T-cell (primary cell): ENCODE measurements around the gene CEP55. TPM values are rescaled to one million over a fixed set of nuclear protein-coding genes. Genes with fewer than 3 reads are reported as not detected.

Source experiments
- ATAC-seq, 4 experiments: fragments of 200-7000 bp in 3 of 4; fragments of 150-1000 bp in 1 of 4; cut with Tn5 transposase; replicated peaks in 1 of 4; 1 replicate in 3 of 4; 2 replicates in 1 of 4; pipeline ENCODE4 v1.10.0; 2021; ENCODE audit warnings: moderate library complexity in 3 of 4, mild to moderate bottlenecking in 2 of 4, moderate number of reproducible peaks in 1 of 4
- CTCF ChIA-PET, 2 donors: fragments of 300-600 bp; sonication (Branson Sonifier 250); formaldehyde crosslinking; loops; one replicate each; lab custom pipeline; 2022; ENCODE audit warnings: antibody characterized with exemption in 2 of 2; lab: Charles Lee
- POLR2A ChIA-PET, 2 donors: fragments of 300-600 bp; sonication (Branson Sonifier 250); formaldehyde crosslinking; loops; one replicate each; lab custom pipeline; 2022; ENCODE audit warnings: antibody characterized with exemption in 2 of 2; lab: Charles Lee
- DNase-seq, 35 experiments: peaks; one replicate each; pipeline versions ENCODE4 v3.0.0 to v3.0.0-alpha.2; 2013 to 2023
- H3K27ac ChIP-seq: one replicate; pipeline ENCODE4 v1.5.1; 2013; ENCODE audit warnings: low read length
- H3K27me3 ChIP-seq, 2 experiments: replicated peaks in 1 of 2; 1 replicate in 1 of 2; 2 replicates in 1 of 2; pipeline versions ENCODE4 v1.6.1 to v1.7.0; 2013; ENCODE audit warnings: low read length in 1 of 2, mixed read lengths in 1 of 2; ENCODE audit not compliant: control insufficient read depth in 2 of 2, insufficient read depth in 2 of 2; ENCODE audit errors: extremely low read depth in 1 of 2
- H3K36me3 ChIP-seq, 2 donors: 1 replicate in 1 of 2; 2 replicates in 1 of 2; pipeline versions ENCODE4 v1.6.1 to v1.7.0; 2013; ENCODE audit warnings: low read length in 1 of 2; ENCODE audit not compliant: control insufficient read depth in 2 of 2, insufficient read depth in 1 of 2; ENCODE audit errors: extremely low read depth in 1 of 2
- H3K4me1 ChIP-seq, 2 experiments: 1 replicate in 1 of 2; 2 replicates in 1 of 2; pipeline versions ENCODE4 v1.6.1 to v1.7.0; 2013; ENCODE audit warnings: low read length in 2 of 2, mixed read lengths in 1 of 2; ENCODE audit not compliant: insufficient read depth in 2 of 2, control insufficient read depth in 1 of 2; ENCODE audit errors: extremely low read depth in 1 of 2
- H3K4me3 ChIP-seq, 2 donors: 1 replicate in 1 of 2; 2 replicates in 1 of 2; pipeline versions ENCODE4 v1.5.1 to v1.7.0; 2013; ENCODE audit warnings: mild to moderate bottlenecking in 2 of 2, low read length in 1 of 2, moderate library complexity in 1 of 2; ENCODE audit not compliant: control insufficient read depth in 1 of 2; ENCODE audit errors: extremely low read depth in 1 of 2
- H3K9me3 ChIP-seq: 2 replicates; pipeline ENCODE4 v1.7.0; 2013
- H3K27ac Mint-ChIP-seq, 2 donors: one replicate each; pipeline ENCODE4 v1.8.0; 2020 to 2021; ENCODE audit warnings: mild to moderate bottlenecking in 2 of 2, mixed read lengths in 2 of 2
- H3K27me3 Mint-ChIP-seq, 2 donors: one replicate each; pipeline ENCODE4 v1.8.0; 2021 to 2022; ENCODE audit warnings: mixed read lengths in 2 of 2
- H3K36me3 Mint-ChIP-seq: one replicate; pipeline ENCODE4 v1.8.0; 2021; ENCODE audit warnings: mixed read lengths
- H3K4me1 Mint-ChIP-seq, 3 donors: one replicate each; pipeline ENCODE4 v1.8.0; 2020 to 2022; ENCODE audit warnings: mixed read lengths in 3 of 3, mild to moderate bottlenecking in 1 of 3
- H3K4me3 Mint-ChIP-seq, 3 donors: one replicate each; pipeline ENCODE4 v1.8.0; 2020 to 2022; ENCODE audit warnings: mild to moderate bottlenecking in 3 of 3, mixed read lengths in 3 of 3, moderate library complexity in 3 of 3
- H3K9me3 Mint-ChIP-seq, 3 donors: one replicate each; pipeline ENCODE4 v1.8.0; 2020 to 2022; ENCODE audit warnings: mixed read lengths in 3 of 3
- WGBS: methylation state at CpG from one replicate; pipeline ENCODE4 v1.1.5; 2013; ENCODE audit warnings: missing lambda C conversion rate; ENCODE audit not compliant: insufficient coverage; 5-methylcytosine and 5-hydroxymethylcytosine counted together
- total RNA-seq, 35 experiments: library from RNA in 6 of 35; stranded (reverse) in 6 of 35; fragments of 120-200 nt in 1 of 35; gene quantifications; one replicate each; pipeline versions ENCODE4 v1.2.1 to v1.2.4 and lab custom pipeline; 2013 to 2026

Gene CEP55
- under 1 TPM; 0.35 to 0.95 (median 0.49) TPM for total RNA-seq
- 0.85 TPM for total RNA-seq (2013)
- total RNA-seq (lab: John Stamatoyannopoulos, UW), result 0.12 to 39.1 (median 0.73) reads per million in 29 experiments

DNA sequence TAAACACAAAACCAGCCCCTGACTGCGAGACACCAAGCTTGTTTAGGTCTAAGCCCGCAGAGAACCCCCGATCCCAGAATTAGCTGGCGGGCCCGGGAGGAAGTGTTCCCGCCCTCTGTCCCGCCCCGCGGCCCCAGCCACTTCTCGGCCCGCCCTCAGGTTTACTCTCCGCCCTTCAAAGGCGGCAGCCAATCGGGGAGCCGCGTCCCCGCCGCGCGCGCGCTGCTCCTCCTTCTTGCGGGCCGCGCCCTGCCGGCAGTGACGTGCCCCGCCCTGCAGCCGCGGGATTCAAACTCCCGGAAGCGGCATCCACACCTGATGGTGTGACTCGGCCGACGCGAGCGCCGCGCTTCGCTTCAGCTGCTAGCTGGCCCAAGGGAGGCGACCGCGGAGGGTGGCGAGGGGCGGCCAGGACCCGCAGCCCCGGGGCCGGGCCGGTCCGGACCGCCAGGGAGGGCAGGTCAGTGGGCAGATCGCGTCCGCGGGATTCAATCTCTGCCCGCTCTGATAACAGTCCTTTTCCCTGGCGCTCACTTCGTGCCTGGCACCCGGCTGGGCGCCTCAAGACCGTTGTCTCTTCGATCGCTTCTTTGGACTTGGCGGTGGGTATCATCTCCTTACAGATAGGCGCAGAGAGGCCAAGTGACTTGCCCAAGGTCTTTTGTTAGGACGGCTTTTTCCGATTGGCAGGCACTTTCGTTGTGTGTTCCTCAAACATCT is at the start of gene CEP55:
Gene CEP55, plus strand, starts transcription at position 291 of the 720 bp plus-strand sequence. CDS start 3,440 bp downstream, outside the sequence.
- ChIA-PET CTCF (interaction anchor here (0.6 to 2.8 kb wide), 4 partner anchors 14 to 121 kb away, joined by 3 to 12 read pairs (median 6); partner anchors contain the start of gene MYOF (in 1 of the 2)), POLR2A (interaction anchor here (0.6 to 0.7 kb wide), 7 partner anchors 21 to 1589 kb away, joined by 3 to 10 read pairs (median 6); partner anchors contain the start of gene EXOC6 (in 1 of the 2))
- WGBS, result 1% methylated on average over 67 of the region's 68 CpGs

DNA sequence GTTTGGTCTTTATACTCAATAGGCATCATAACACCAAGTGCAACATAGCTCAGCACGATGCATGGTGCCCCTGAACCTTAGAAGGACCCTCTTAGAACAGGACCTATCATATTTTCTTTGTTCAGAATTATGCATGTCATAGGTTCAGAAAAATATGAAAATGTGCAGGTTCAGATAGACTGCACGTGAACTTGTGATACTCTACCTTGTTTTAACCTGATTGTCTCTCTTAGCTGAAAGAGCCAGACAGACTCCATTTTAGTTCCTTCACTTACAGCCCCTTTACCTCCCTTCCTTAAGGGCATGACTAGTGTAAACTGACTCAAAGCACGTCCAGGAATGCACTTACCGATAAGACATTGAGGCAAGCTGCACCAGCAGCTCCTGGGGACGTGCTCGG is 49.4 kb upstream of the CEP55 start:
- CTCF ChIA-PET, result no interaction called here
- 75% methylated on average over 4 of the region's 6 CpGs for WGBS
- POLR2A ChIA-PET, result no interaction called here

More for the DNA sequence above, at the start of gene CEP55:
- peaks cover 8% of the 10 kb centered on the region in 2 donors for H3K27me3 Mint-ChIP-seq
- H3K4me1 Mint-ChIP-seq, result peaks cover 14 to 23% (median 20%) of the 10 kb centered on the region in 3 donors
- Histone ChIP-seq H3K4me3 (peak within 1 kb of the TSS; percentile 65 to 89), H3K4me1 (peaks cover 4 to 20% of the 10 kb centered on the region in 2 experiments), H3K27ac (no peak within 1 kb of the TSS), H3K27me3 (no peaks in the 10 kb centered on the region), H3K9me3 (no peaks in the 10 kb centered on the region), H3K36me3 (no peaks in the 10 kb centered on the region)
- peak within 1 kb of the TSS; percentile 52 to 71 for H3K27ac Mint-ChIP-seq
- DNase-seq (peak; percentile 84 to 96 (median 93)), ATAC-seq (peak; percentile 99 to 100 (median 100))
- H3K4me3 Mint-ChIP-seq, result peak within 1 kb of the TSS; percentile 88 to 92 (median 88)
- no peaks in the 10 kb centered on the region for H3K9me3 Mint-ChIP-seq
- no peaks in the 10 kb centered on the region for H3K36me3 Mint-ChIP-seq

DNA sequence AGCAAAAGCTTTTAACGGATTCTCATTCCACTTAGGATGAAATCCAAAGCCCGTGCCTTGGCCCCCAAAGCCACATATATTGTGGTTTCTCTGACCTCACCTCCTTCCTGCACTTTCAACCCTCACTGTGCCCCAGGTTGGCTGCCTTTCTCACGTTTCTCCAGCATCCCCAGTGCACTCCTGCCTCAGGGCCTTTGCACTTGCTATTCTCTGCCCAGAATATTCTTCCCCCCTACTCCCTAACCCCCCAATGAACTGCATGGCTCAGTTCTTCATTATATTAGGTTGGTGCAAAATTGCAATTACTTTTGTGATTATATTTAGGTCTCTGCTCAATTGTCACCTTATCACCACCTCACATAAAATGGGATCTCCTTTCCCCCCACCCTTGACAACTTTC is 48.4 kb upstream of the CEP55 start:
- POLR2A ChIA-PET, result no interaction called here
- CTCF ChIA-PET, result no interaction called here
- H3K27ac Mint-ChIP-seq, result no peak overlapping the region

More for the DNA sequence above, 49.4 kb upstream of the CEP55 start:
- no peak for ATAC-seq
- H3K4me1 ChIP-seq, result no peaks in the 10 kb centered on the region
- no peaks in the 10 kb centered on the region for H3K36me3 ChIP-seq
- Mint-ChIP-seq H3K4me1 (peaks cover 4 to 8% (median 7%) of the 10 kb centered on the region in 3 donors), H3K27me3 (peaks cover 0 to 2% of the 10 kb centered on the region in 2 donors), H3K4me3 (no peak overlapping the region), H3K36me3 (no peaks in the 10 kb centered on the region), H3K27ac (no peak overlapping the region), H3K9me3 (no peaks in the 10 kb centered on the region)
- H3K4me3 ChIP-seq, result no peak overlapping the region
- no peaks in the 10 kb centered on the region for H3K9me3 ChIP-seq
- no peak for DNase-seq
- H3K27ac ChIP-seq, result no peak overlapping the region
- H3K27me3 ChIP-seq, result no peaks in the 10 kb centered on the region

DNA sequence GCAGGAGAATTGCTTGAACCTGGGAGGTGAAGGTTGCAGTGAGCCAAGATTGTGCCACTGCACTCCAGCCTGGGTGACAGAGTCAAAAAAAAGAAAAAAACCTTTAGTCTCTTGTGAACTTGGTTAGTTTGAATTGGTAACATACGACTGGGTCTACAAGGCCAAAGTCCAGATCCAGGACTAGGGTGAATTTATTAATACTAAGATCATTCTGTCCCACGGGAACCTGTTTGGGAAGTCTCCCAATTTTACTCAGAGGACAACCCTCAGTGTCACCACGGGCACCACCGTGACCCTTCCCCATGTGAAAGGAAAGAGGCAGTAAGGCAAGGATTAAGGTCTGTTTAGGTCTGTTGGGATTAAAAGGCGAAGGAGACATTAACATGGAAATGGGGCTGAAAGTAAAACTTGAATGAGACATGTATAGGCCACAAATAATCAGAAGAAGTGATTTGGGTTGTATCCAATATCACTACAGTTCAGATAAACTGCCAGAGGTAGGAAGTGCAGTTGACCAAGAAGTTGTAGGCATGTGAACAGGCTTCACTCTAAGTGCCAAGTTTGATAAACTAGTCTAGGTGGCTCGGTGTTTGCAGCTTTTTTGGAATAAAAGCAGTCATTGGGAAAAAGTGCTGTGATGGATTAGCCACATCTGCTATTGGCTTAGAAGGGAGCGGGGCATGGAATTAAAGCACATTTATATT is 45.0 kb upstream of the CEP55 start:
- H3K4me3 Mint-ChIP-seq, result no peak overlapping the region
- Histone ChIP-seq H3K4me1 (peaks cover 0 to 2% of the 10 kb centered on the region in 2 experiments), H3K27ac (no peak overlapping the region), H3K36me3 (no peaks in the 10 kb centered on the region), H3K27me3 (peaks cover 0 to 3% of the 10 kb centered on the region in 2 experiments), H3K4me3 (no peak overlapping the region), H3K9me3 (no peaks in the 10 kb centered on the region)
- CTCF ChIA-PET, result no interaction called here
- no peaks in the 10 kb centered on the region for H3K27me3 Mint-ChIP-seq
- no peaks in the 10 kb centered on the region for H3K36me3 Mint-ChIP-seq
- WGBS, result 40% methylated on average over 2 of the region's 7 CpGs
- H3K4me1 Mint-ChIP-seq, result peaks cover 10 to 13% (median 10%) of the 10 kb centered on the region in 3 donors
- H3K27ac Mint-ChIP-seq, result no peak overlapping the region
- no peak for DNase-seq
- ATAC-seq, result no peak
- POLR2A ChIA-PET, result no interaction called here
- H3K9me3 Mint-ChIP-seq, result no peaks in the 10 kb centered on the region

More for the DNA sequence above, 48.4 kb upstream of the CEP55 start:
- ATAC-seq (no peak), DNase-seq (no peak)
- Histone ChIP-seq H3K9me3 (no peaks in the 10 kb centered on the region), H3K27ac (no peak overlapping the region), H3K4me3 (no peak overlapping the region), H3K4me1 (peaks cover 0 to 2% of the 10 kb centered on the region in 2 experiments), H3K36me3 (no peaks in the 10 kb centered on the region), H3K27me3 (no peaks in the 10 kb centered on the region)
- Mint-ChIP-seq H3K4me3 (no peak overlapping the region), H3K9me3 (no peaks in the 10 kb centered on the region), H3K27me3 (peaks cover 0 to 2% of the 10 kb centered on the region in 2 donors), H3K4me1 (peaks cover 10 to 13% (median 10%) of the 10 kb centered on the region in 3 donors), H3K36me3 (no peaks in the 10 kb centered on the region)
- 34% methylated on average over 3 of the region's 3 CpGs for WGBS

DNA sequence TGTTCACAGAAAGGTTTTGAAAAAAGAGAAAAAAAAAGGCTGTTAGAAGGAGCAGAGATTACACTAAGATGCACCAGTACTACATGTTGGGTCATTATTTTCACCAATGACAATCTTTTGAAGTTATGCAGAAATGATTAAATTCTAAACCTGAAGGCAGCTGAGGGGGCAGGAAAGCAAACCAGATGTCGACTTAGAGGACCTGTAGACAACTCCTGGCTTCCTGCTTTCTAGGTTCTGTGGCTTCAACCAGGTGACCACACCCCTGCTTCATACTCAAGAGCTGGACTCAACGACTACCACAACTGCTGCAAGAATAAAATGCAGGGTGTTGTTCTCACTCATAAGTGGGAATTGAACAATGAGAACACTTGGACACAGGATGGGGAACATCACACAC is 44.3 kb upstream of the CEP55 start:
- Mint-ChIP-seq H3K4me3 (no peak overlapping the region), H3K4me1 (peaks cover 10 to 13% (median 10%) of the 10 kb centered on the region in 3 donors), H3K9me3 (no peaks in the 10 kb centered on the region), H3K36me3 (no peaks in the 10 kb centered on the region), H3K27me3 (no peaks in the 10 kb centered on the region), H3K27ac (no peak overlapping the region)
- ChIA-PET POLR2A (no interaction called here), CTCF (no interaction called here)
- Histone ChIP-seq H3K4me1 (peaks cover 0 to 2% of the 10 kb centered on the region in 2 experiments), H3K27me3 (peaks cover 0 to 3% of the 10 kb centered on the region in 2 experiments), H3K4me3 (no peak overlapping the region), H3K36me3 (no peaks in the 10 kb centered on the region), H3K27ac (no peak overlapping the region), H3K9me3 (no peaks in the 10 kb centered on the region)
- no peak for ATAC-seq
- WGBS, result no CpG with 5 or more reads among the region's 2 CpGs
- DNase-seq, result no peak

DNA sequence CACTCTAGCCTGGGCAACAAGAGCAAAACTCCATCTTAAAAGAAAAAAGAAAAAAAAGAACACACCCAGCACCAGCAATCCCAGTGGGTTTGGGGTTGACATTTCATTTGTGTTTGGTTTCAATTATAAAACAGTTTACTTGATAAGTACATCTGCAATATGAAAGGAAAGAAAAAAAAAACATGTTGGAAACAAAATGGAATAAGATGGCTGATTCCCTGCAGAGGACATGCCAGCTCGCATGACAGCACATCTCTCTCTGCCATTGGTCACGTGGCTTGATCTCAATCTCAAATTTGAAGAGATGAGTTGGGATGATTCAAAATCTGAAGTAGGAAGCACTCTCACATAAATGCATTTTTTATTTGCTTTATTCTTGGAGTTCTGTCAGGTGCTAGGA is 42.3 kb upstream of the CEP55 start:
- Histone ChIP-seq H3K36me3 (no peaks in the 10 kb centered on the region), H3K27me3 (peaks cover 0 to 3% of the 10 kb centered on the region in 2 experiments), H3K9me3 (no peaks in the 10 kb centered on the region), H3K4me3 (no peak overlapping the region), H3K27ac (no peak overlapping the region), H3K4me1 (peaks cover 0 to 2% of the 10 kb centered on the region in 2 experiments)
- DNase-seq (no peak), ATAC-seq (no peak)
- POLR2A ChIA-PET, result no interaction called here
- Mint-ChIP-seq H3K9me3 (no peaks in the 10 kb centered on the region), H3K27ac (no peak overlapping the region), H3K27me3 (no peaks in the 10 kb centered on the region), H3K36me3 (no peaks in the 10 kb centered on the region), H3K4me1 (peaks cover 10 to 13% (median 10%) of the 10 kb centered on the region in 3 donors), H3K4me3 (no peak overlapping the region)
- CTCF ChIA-PET, result no interaction called here
- 100% methylated on average over 1 of the region's 2 CpGs for WGBS
